HEK293 (cell line): ENCODE data around the gene AHRR.

ENCODE experiments used
- CTCF ChIA-PET: fragments of 350-600 bp; formaldehyde crosslinking; extraction: SDS; loops from one replicate; lab custom pipeline; 2021; ENCODE audit warnings: antibody characterized with exemption; lab: Yijun Ruan, JAX
- POLR2A ChIA-PET: fragments of 300-600 bp; formaldehyde crosslinking; extraction: SDS; loops from one replicate; lab custom pipeline; 2020; ENCODE audit warnings: antibody characterized with exemption, inconsistent platforms; lab: Yijun Ruan, JAX
- H3K27ac ChIP-seq: fragments of 200-500 bp; sonication (Bioruptor generic); 2 replicates; pipeline ENCODE4 v1.5.1; 2014; ENCODE audit warnings: low read depth, low read length, control low read depth, inconsistent platforms; ENCODE audit errors: extremely low read depth
- H3K36me3 ChIP-seq, 2 experiments: fragments of 200-500 bp in 1 of 2; sonication (Bioruptor generic) in 1 of 2; 1 replicate in 1 of 2; 2 replicates in 1 of 2; pipeline ENCODE4 v1.5.1; 2014 to 2017; ENCODE audit warnings: inconsistent platforms in 2 of 2, low read length in 2 of 2; ENCODE audit not compliant: control insufficient read depth in 2 of 2, insufficient read depth in 1 of 2
- H3K4me1 ChIP-seq: fragments of 200-500 bp; sonication (Bioruptor generic); 2 replicates; pipeline ENCODE4 v1.5.1; 2014; ENCODE audit warnings: mild to moderate bottlenecking, low read length, inconsistent platforms; ENCODE audit not compliant: control insufficient read depth, insufficient read depth
- H3K4me3 ChIP-seq: 2 replicates; pipeline ENCODE4 v1.5.1; 2011; ENCODE audit warnings: low read depth, mild to moderate bottlenecking, control low read depth, low read length, moderate library complexity
- H3K9me3 ChIP-seq: fragments of 200-500 bp; sonication (Bioruptor generic); 2 replicates; pipeline ENCODE4 v1.5.1; 2014; ENCODE audit warnings: low read depth, low read length, inconsistent platforms; ENCODE audit not compliant: control insufficient read depth, insufficient read depth
- EGR2 ChIP-seq: fragments of 450-650 bp; formaldehyde crosslinking; IDR thresholded peaks from 2 replicates; pipeline ENCODE4 v1.5.1; 2016; ENCODE audit warnings: low read depth, missing biosample characterization, missing genetic modification characterization
- GLIS2 ChIP-seq: fragments of 450-650 bp; formaldehyde crosslinking; IDR thresholded peaks from 2 replicates; pipeline ENCODE4 v1.5.1; 2016; ENCODE audit warnings: missing biosample characterization, missing genetic modification characterization
- IKZF3 ChIP-seq: fragments of 450-650 bp; IDR thresholded peaks from 2 replicates; pipeline ENCODE4 v1.5.0; 2018; ENCODE audit warnings: missing biosample characterization, mild to moderate bottlenecking, missing genetic modification characterization, moderate library complexity
- ZBTB17 ChIP-seq: fragments of 450-650 bp; formaldehyde crosslinking; IDR thresholded peaks from 2 replicates; pipeline ENCODE4 v1.5.1; 2016; ENCODE audit warnings: missing biosample characterization, missing genetic modification characterization
- ZBTB26 ChIP-seq: fragments of 450-650 bp; formaldehyde crosslinking; optimal IDR thresholded peaks from 2 replicates; pipeline ENCODE3; 2016; ENCODE audit warnings: missing biosample characterization, mild to moderate bottlenecking, missing genetic modification characterization
- ZFHX2 ChIP-seq: fragments of 450-650 bp; formaldehyde crosslinking; conservative IDR thresholded peaks from 2 replicates; pipeline ENCODE4 v1.5.1; 2016; ENCODE audit warnings: missing biosample characterization, missing genetic modification characterization
- ZNF140 ChIP-seq: fragments of 450-650 bp; formaldehyde crosslinking; IDR thresholded peaks from 2 replicates; pipeline ENCODE4 v1.5.1; 2016; ENCODE audit warnings: missing biosample characterization, missing genetic modification characterization
- ZNF26 ChIP-seq: fragments of 450-650 bp; formaldehyde crosslinking; IDR thresholded peaks from 2 replicates; pipeline ENCODE4 v1.5.1; 2016; ENCODE audit warnings: missing biosample characterization, missing genetic modification characterization
- ZNF280C ChIP-seq: fragments of 450-650 bp; formaldehyde crosslinking; IDR thresholded peaks from 2 replicates; pipeline ENCODE4 v1.5.1; 2016; ENCODE audit warnings: missing biosample characterization, missing genetic modification characterization
- ZNF354C ChIP-seq: fragments of 450-650 bp; formaldehyde crosslinking; IDR thresholded peaks from 2 replicates; pipeline ENCODE4 v1.5.1; 2016; ENCODE audit warnings: missing biosample characterization, missing genetic modification characterization, low read depth, borderline replicate concordance
- ZNF366 ChIP-seq: fragments of 450-650 bp; formaldehyde crosslinking; conservative IDR thresholded peaks from 2 replicates; pipeline ENCODE4 v1.5.1; 2016; ENCODE audit warnings: missing biosample characterization, missing genetic modification characterization
- ZNF530 ChIP-seq: fragments of 450-650 bp; formaldehyde crosslinking; IDR thresholded peaks from 2 replicates; pipeline ENCODE4 v1.5.1; 2016; ENCODE audit warnings: low read depth, missing biosample characterization, missing genetic modification characterization
- ZNF626 ChIP-seq: fragments of 450-650 bp; sonication (Bioruptor Pico); formaldehyde crosslinking; IDR thresholded peaks from 2 replicates; pipeline ENCODE4 v1.5.1; 2018; ENCODE audit warnings: missing biosample characterization, missing genetic modification characterization, inconsistent platforms
- ZNF654 ChIP-seq: fragments of 450-650 bp; formaldehyde crosslinking; IDR thresholded peaks from 2 replicates; pipeline ENCODE4 v1.5.1; 2016; ENCODE audit warnings: low read depth, missing biosample characterization, missing genetic modification characterization
- TF ChIP-seq, protein P1 (sequence below): fragments of 450-650 bp; formaldehyde crosslinking; IDR thresholded peaks from 2 replicates; pipeline ENCODE4 v1.5.1; 2016; ENCODE audit warnings: missing biosample characterization, missing genetic modification characterization
- TF ChIP-seq, protein P2 (sequence below): fragments of 450-650 bp; formaldehyde crosslinking; IDR thresholded peaks from 2 replicates; pipeline ENCODE4 v1.5.1; 2016; ENCODE audit warnings: missing biosample characterization, missing genetic modification characterization

The AHRR gene

DNA sequence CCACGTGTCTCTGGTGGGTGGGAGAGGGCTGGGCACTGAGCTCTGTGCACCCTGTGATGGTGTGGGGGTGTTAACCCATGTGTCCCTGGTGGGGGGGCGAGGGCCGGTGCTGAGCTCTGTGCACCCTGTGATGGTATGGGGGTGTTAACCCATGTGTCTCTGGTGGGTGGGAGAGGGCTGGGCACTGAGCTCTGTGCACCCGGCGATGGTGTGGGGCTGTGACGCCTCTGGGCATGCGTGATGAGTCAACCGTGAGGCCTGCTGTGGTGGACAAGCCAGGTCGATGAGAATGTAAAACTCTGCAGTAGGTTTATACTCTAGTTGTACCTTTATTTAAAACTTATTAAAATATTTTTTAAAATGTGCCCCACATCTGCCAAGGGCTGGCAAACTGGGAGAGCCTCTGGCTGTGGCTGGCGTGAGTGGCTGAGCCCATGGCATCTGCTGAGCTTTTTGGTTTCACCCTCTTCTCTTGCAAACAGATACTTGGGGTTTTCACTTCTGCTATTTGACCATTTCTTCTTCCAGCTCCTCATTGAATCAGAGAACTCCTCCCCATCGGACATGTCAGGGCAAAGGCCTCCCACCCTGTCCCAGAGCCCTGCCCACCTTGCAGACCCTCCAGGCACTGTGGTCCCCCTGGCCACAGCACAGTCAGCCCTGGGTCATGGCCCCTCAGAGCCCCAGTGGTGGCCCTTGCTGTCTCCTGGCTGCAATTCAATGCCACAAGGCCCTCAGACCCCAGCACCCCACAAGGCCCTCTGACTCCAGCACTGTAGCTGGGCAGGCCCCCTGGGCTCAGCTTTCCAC is 103.0 kb downstream of the AHRR start:
- no peak overlapping the region for H3K27ac ChIP-seq
- TF ChIP-seq GLIS2 (peak; percentile 36; the same call in 1 of the 2 replicates), EGR2 (tag by site-specific recombination) (0 out of 2 replicates have a peak, but pooled peaks have one; percentile 4), ZFHX2 (tag by site-specific recombination) (0 out of 2 replicates have a peak, but pooled peaks have one; percentile 2), ZNF354C (no peak), ZNF140 (no peak)
- 0 out of 2 replicates have a peak, but pooled peaks cover 2% of the 10 kb centered on the region for H3K4me1 ChIP-seq
- CTCF ChIA-PET = interaction anchor here (0.6 to 2.4 kb wide), 7 partner anchors 20 to 139 kb away, joined by 3 to 15 read pairs (median 4); no protein-coding TSS in a partner anchor
- POLR2A ChIA-PET = interaction anchor here (1.0 kb wide), 1 partner anchor 25 kb away, joined by 3 read pairs; no protein-coding TSS in a partner anchor
- no peak overlapping the region for H3K4me3 ChIP-seq
- H3K36me3 ChIP-seq = peaks cover 0 to 38% of the 10 kb centered on the region in 2 experiments; a peak in 2 of 3 replicates
- H3K9me3 ChIP-seq = no peaks in the 10 kb centered on the region

- Histone ChIP-seq H3K27ac (no peak overlapping the region), H3K4me1 (0 out of 2 replicates have a peak, but pooled peaks cover 2% of the 10 kb centered on the region), H3K36me3 (peaks cover 0 to 41% of the 10 kb centered on the region in 2 experiments; a peak in 2 of 3 replicates), H3K4me3 (no peak overlapping the region), H3K9me3 (no peaks in the 10 kb centered on the region)
- TF ChIP-seq, protein P1, sequence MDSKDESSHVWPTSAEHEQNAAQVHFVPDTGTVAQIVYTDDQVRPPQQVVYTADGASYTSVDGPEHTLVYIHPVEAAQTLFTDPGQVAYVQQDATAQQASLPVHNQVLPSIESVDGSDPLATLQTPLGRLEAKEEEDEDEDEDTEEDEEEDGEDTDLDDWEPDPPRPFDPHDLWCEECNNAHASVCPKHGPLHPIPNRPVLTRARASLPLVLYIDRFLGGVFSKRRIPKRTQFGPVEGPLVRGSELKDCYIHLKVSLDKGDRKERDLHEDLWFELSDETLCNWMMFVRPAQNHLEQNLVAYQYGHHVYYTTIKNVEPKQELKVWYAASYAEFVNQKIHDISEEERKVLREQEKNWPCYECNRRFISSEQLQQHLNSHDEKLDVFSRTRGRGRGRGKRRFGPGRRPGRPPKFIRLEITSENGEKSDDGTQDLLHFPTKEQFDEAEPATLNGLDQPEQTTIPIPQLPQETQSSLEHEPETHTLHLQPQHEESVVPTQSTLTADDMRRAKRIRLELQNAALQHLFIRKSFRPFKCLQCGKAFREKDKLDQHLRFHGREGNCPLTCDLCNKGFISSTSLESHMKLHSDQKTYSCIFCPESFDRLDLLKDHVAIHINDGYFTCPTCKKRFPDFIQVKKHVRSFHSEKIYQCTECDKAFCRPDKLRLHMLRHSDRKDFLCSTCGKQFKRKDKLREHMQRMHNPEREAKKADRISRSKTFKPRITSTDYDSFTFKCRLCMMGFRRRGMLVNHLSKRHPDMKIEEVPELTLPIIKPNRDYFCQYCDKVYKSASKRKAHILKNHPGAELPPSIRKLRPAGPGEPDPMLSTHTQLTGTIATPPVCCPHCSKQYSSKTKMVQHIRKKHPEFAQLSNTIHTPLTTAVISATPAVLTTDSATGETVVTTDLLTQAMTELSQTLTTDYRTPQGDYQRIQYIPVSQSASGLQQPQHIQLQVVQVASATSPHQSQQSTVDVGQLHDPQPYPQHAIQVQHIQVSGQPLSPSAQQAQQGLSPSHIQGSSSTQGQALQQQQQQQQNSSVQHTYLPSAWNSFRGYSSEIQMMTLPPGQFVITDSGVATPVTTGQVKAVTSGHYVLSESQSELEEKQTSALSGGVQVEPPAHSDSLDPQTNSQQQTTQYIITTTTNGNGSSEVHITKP (tag by site-specific recombination) = peak; percentile 85
- TF ChIP-seq, protein P2, sequence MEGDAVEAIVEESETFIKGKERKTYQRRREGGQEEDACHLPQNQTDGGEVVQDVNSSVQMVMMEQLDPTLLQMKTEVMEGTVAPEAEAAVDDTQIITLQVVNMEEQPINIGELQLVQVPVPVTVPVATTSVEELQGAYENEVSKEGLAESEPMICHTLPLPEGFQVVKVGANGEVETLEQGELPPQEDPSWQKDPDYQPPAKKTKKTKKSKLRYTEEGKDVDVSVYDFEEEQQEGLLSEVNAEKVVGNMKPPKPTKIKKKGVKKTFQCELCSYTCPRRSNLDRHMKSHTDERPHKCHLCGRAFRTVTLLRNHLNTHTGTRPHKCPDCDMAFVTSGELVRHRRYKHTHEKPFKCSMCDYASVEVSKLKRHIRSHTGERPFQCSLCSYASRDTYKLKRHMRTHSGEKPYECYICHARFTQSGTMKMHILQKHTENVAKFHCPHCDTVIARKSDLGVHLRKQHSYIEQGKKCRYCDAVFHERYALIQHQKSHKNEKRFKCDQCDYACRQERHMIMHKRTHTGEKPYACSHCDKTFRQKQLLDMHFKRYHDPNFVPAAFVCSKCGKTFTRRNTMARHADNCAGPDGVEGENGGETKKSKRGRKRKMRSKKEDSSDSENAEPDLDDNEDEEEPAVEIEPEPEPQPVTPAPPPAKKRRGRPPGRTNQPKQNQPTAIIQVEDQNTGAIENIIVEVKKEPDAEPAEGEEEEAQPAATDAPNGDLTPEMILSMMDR (tag by site-specific recombination) = 0 out of 2 replicates have a peak, but pooled peaks have one; percentile 15
- no peak for TF ChIP-seq ZBTB26
- 0 out of 2 replicates have a peak, but pooled peaks have one; percentile 10 for TF ChIP-seq IKZF3 (tag by site-specific recombination)
- peak; percentile 25; the same call in 1 of the 2 replicates for TF ChIP-seq ZNF654 (tag by site-specific recombination)
- ChIA-PET CTCF (interaction anchor here (0.6 to 2.4 kb wide), 4 partner anchors 109 to 399 kb away, joined by 3 to 15 read pairs (median 4); no protein-coding TSS in a partner anchor), POLR2A (no interaction called here)
Measured at GRCh38 chr5:425714-426113, 104.2 kb downstream of the AHRR start.

DNA sequence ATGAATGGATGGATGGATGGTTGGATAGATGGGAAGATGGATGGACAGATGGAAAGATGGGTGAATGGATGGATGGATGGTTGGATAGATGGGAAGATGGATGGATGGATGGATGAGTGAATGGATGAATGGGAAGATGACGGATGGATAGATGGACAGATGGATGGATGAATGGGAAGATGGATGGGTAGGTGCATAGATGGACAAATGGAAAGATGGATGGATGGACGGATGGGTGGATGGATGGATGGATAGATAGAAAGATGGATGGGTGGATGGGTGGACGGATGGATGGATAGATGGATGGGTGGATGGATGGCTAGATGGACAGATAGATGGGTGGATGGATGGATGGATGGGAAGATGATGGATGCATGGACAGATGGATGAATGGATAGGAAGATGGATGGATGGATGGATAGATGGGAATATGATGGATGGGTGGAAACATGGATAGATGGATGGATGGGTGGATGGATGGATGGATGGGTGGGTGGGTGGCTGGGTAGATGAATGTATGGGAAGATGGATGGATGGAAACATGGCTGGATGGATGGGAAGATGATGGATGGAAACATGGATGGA is 105.0 kb downstream of the AHRR start:
- CTCF ChIA-PET = interaction anchor here (0.6 to 7.3 kb wide), 5 partner anchors 108 to 400 kb away, joined by 3 to 137 read pairs (median 4); partner anchors contain the start of gene AHRR
- H3K4me1 ChIP-seq = 0 out of 2 replicates have a peak, but pooled peaks cover 2% of the 10 kb centered on the region
- POLR2A ChIA-PET = no interaction called here
- no peak overlapping the region for H3K4me3 ChIP-seq
- H3K27ac ChIP-seq = no peak overlapping the region
- peaks cover 0 to 45% of the 10 kb centered on the region in 2 experiments; a peak in 2 of 3 replicates for H3K36me3 ChIP-seq
- H3K9me3 ChIP-seq = no peaks in the 10 kb centered on the region
- TF ChIP-seq ZBTB17 (tag by site-specific recombination) = peak; percentile 98
- TF ChIP-seq ZNF26 (tag by site-specific recombination) = peak; percentile 22; the same call in 1 of the 2 replicates
- TF ChIP-seq ZNF280C (tag by site-specific recombination) = peak; percentile 70; the same call in 1 of the 2 replicates
- 0 out of 2 replicates have a peak, but pooled peaks have one; percentile 12 for TF ChIP-seq ZNF530
- TF ChIP-seq ZNF366 (tag by site-specific recombination) = peak; percentile 100
- no peak for TF ChIP-seq ZNF626 (tag by site-specific recombination)
